Adrenal gland (tissue), 12 donors: ENCODE measurements around the gene CDC34. TPM values are rescaled to one million over a fixed set of nuclear protein-coding genes. Genes with fewer than 3 reads are reported as not detected.

Experiments
- DNase-seq, 7 donors: peaks; one replicate each; pipeline ENCODE4 v3.0.0-alpha.2; 2019 to 2020
- H3K27ac ChIP-seq, 5 donors: fragments of 200-600 bp; sonication (generic) in 4 of 5; 1 replicate in 3 of 5; 2 replicates in 2 of 5; pipeline versions ENCODE4 v1.5.1 to v1.8.0; 2016 to 2020; ENCODE audit warnings: mild to moderate bottlenecking in 1 of 5
- H3K27me3 ChIP-seq: fragments of 200-600 bp; 2 replicates; pipeline ENCODE4 v1.8.0; 2021
- H3K36me3 ChIP-seq, 2 donors: fragments of 200-600 bp; replicated peaks in 1 of 2; 1 replicate in 1 of 2; 2 replicates in 1 of 2; pipeline versions ENCODE4 v1.5.1 to v1.8.0; 2018 to 2022
- H3K4me1 ChIP-seq, 2 donors: fragments of 200-600 bp; replicated peaks in 1 of 2; 1 replicate in 1 of 2; 2 replicates in 1 of 2; pipeline versions ENCODE4 v1.5.1 to v1.8.0; 2018 to 2021
- H3K4me3 ChIP-seq, 4 donors: fragments of 200-600 bp; sonication (generic) in 3 of 4; one replicate each; pipeline ENCODE4 v1.5.1; 2016 to 2018
- H3K9me3 ChIP-seq, 3 donors: fragments of 200-600 bp; sonication (generic) in 1 of 3; replicated peaks in 1 of 3; 1 replicate in 2 of 3; 2 replicates in 1 of 3; pipeline versions ENCODE4 v1.5.1 to v1.8.0; 2016 to 2021
- POLR2A ChIP-seq, 2 donors: fragments of 450-650 bp; IDR thresholded peaks; one replicate each; pipeline ENCODE4 v1.6.1; 2017; ENCODE audit warnings: antibody characterized with exemption in 2 of 2, mild to moderate bottlenecking in 2 of 2, moderate library complexity in 1 of 2
- WGBS, 4 donors: extraction: QIAGEN DNeasy Blood & Tissue Kit in 2 of 4; methylation state at CpG; one replicate each; pipeline versions ENCODE4 v1.1.5 to v1.1.7; 2013 to 2017; 5-methylcytosine and 5-hydroxymethylcytosine counted together
- intact Hi-C, 2 donors: fragments of 100-400 bp; cut with DNase I; formaldehyde crosslinking; loops; one replicate each; pipeline versions ENCODE4 v1.14.1 to v1.15.0; 2022 to 2023
- polyA plus RNA-seq, 3 donors: library from polyadenylated mRNA; stranded (reverse); fragments of 200-250 nt in 2 of 3; fragments of 350-450 nt in 1 of 3; fragmentation: Illumina TruSeq in 1 of 3; extraction: RNeasy Lipid Tissue Mini Kit (QIAGEN cat#74804) in 1 of 3; gene quantifications; one replicate each; pipeline ENCODE4 v1.2.3, GENCODE V29; 2013 to 2014
- total RNA-seq, 9 donors: library from RNA; depleted of rRNA in 4 of 9; stranded (reverse); fragments of >200 nt in 4 of 9; fragments of 120-200 nt in 1 of 9; fragmentation: NEBNext Ultra II Directional in 1 of 9; extraction: Animal tissue kit (Norgen Biotek cat#: 25700) in 1 of 9; gene quantifications; one replicate each; pipeline versions ENCODE4 v1.1.0 to v1.2.4, GENCODE V29; 2013 to 2023
- TF ChIP-seq, protein P1 (sequence below), 6 experiments: fragments of 450-650 bp in 4 of 6; fragments of 200-600 bp in 2 of 6; sonication (generic) in 1 of 6; IDR thresholded peaks; 1 replicate in 5 of 6; 2 replicates in 1 of 6; pipeline versions ENCODE4 v1.5.1 to v1.8.0; 2016 to 2021; ENCODE audit warnings: antibody characterized with exemption in 6 of 6, mild to moderate bottlenecking in 2 of 6, moderate library complexity in 1 of 6
- donor health status: healthy with polysubstance abuse.
- donor health status: Bipolar disorder and iron deficiency.
- donor health status: DM: yes; HTN: yes; CAD: no.
- donor health status: DM: no; HTN: no; CAD: no.
- donor health status: DM: no; HTN: no; CAD: no.
- donor health status: DM: yes; HTN: yes; CAD: no.

CDC34 gene
- total and polyA plus RNA-seq, 12 donors = 22.2 to 151 (median 64.9) TPM

DNA sequence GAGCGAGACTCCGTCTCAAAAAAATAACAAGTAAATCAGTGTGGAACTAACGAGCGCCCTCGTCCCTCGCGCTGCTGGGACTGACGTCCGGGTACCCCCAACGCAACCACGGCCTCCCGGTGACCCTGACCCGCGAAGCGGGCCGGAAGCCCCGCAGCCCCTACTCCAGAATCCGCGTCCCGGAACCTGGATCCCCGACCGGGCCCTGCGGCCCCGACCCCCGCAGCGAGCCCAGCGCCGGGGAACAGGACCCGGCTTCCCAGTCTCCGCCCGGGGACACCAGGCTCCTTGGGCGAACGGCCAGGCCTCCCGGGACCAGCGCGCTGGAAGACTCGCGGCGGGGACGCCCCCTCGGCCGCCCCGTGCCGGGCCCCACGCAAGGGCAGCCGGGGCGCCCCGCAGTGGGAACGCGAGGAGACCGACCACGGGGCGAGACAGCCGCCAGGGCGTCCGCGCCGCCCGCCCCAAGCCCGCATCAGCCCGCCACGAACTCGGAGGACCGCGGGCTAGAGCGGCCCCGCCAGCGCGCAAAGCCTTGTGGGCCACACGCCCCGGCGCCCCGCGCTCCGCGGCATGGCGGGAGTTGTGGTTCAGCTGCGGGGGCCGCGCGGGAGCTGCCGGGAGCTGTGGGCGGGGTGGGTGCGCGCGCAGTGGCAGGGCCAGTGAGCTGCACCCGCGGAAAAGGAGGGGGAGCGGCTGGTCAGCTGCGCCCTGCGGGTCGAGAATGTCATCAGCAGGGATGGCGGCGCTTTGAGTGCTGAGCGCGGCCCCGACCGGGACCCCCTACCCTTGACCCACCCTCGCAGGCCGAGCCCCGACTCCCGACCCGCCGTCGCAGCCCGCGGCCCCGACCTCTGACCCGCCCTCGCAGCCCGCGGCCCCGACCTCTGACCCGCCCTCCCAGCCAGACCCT is 42.8 kb upstream of the CDC34 start:
- intact Hi-C loops = no loop called here
- WGBS, 4 donors = 1% methylated on average over 29 to 114 of the region's 114 CpGs; no CpG with 5 or more reads in 1 of the 4 donors
- Histone ChIP-seq H3K27ac (peak overlapping the region; percentile 64 to 97 (median 95)), H3K9me3 (no peaks in the 10 kb centered on the region), H3K36me3 (no peaks in the 10 kb centered on the region), H3K4me3 (peak overlapping the region; percentile 87 to 99 (median 95)), H3K4me1 (peaks cover 4 to 8% of the 10 kb centered on the region in 2 donors), H3K27me3 (no peaks in the 10 kb centered on the region)
- DNase-seq = peak; percentile 93 to 98 (median 96)
- TF ChIP-seq, protein P1, sequence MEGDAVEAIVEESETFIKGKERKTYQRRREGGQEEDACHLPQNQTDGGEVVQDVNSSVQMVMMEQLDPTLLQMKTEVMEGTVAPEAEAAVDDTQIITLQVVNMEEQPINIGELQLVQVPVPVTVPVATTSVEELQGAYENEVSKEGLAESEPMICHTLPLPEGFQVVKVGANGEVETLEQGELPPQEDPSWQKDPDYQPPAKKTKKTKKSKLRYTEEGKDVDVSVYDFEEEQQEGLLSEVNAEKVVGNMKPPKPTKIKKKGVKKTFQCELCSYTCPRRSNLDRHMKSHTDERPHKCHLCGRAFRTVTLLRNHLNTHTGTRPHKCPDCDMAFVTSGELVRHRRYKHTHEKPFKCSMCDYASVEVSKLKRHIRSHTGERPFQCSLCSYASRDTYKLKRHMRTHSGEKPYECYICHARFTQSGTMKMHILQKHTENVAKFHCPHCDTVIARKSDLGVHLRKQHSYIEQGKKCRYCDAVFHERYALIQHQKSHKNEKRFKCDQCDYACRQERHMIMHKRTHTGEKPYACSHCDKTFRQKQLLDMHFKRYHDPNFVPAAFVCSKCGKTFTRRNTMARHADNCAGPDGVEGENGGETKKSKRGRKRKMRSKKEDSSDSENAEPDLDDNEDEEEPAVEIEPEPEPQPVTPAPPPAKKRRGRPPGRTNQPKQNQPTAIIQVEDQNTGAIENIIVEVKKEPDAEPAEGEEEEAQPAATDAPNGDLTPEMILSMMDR (IDR thresholded peaks at IDR 0.05) = peak in 2 of 6 experiments; percentile 19 to 33
- peak; percentile 85 to 88 for TF ChIP-seq POLR2A (IDR thresholded peaks at IDR 0.05)

DNA sequence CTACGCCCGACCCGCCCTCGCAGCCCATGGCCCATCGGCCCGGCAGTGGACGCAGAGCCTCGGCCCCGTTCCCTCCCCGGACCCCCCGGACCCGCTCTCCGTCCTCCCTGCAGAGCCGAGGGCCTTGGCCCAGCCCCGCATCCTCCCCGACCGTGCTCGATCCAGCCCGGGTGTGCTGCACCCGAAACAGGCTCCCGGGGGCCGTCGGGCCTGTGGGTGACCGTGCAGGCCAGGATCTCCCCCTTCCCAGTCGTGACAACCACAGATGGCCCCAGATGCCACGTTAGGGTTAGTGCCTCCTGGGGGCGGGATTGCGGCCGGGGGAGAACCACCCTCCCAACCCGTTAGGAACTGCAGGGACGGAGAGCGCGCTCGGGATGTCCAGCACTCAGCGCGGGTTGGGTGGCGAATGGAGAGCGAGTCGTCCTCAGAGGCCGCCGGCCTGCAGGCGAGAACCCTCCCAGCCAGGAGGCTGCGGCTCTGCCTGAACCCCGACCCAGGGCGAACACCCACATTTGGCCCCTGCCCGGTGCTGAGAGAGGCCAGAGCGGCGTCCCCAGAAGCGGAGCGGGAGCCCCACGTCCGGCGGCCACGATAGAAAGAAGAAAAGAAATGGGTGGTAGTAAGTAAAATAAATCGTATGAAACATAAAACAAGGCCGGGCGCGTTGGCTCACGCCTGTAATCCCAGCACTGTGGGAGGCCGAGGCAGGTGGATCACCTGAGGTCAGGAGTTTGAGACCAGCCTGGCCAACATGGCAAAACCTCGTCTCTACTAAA is 42.0 kb upstream of the CDC34 start:
- H3K27ac ChIP-seq = peak overlapping the region; percentile 25 to 97 (median 95)
- no peaks in the 10 kb centered on the region for H3K27me3 ChIP-seq
- TF ChIP-seq, protein P1 (IDR thresholded peaks at IDR 0.05) = no peak
- TF ChIP-seq POLR2A (IDR thresholded peaks at IDR 0.05) = no peak
- intact Hi-C loops = loop anchor here in 1 of 2 donors (10.0 kb wide), 1 partner anchor 145 kb away; the partner anchor contains the start of gene MIER2
- peak in 3 of 7 donors; percentile 53 to 70 (median 56) for DNase-seq
- 19 to 68% (median 34%) methylated on average over 31 to 61 of the region's 61 CpGs for WGBS, 4 donors
- H3K9me3 ChIP-seq = no peaks in the 10 kb centered on the region
- peak overlapping the region in 3 of 4 donors; percentile 25 to 99 (median 87) for H3K4me3 ChIP-seq
- no peaks in the 10 kb centered on the region for H3K36me3 ChIP-seq
- H3K4me1 ChIP-seq = peaks cover 4 to 8% of the 10 kb centered on the region in 2 donors

DNA sequence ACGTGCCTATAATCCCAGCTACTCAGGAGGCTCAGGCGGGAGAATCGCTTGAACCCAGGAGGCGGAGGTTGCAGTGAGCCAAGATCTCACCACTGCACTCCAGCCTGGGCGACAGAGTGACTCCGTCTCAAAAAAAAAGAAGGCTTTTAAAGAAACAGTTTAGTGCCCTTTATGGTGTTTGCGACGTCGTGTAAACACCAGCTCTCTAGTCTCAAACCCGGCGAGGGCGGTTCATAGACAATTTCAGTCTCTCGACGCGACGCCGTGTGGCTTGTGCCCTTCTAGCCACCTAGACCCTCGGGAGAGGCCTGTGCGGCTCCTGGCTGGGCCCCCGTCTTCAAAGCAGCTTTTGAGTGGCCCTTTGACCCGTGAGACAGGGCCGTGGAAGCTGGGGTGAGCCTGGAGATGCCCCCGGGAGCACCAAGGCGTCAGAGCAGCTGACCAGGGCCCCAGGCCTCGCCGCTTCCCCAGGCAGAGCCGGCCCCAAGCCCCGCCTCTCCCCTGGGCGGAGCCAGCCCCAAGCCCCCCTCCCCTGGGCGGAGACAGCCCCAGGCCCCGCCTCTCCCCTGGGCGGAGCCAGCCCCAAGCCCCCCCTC is 40.3 kb upstream of the CDC34 start:
- Histone ChIP-seq H3K36me3 (no peaks in the 10 kb centered on the region), H3K4me1 (peaks cover 1 to 11% of the 10 kb centered on the region in 2 donors), H3K27me3 (peaks cover 5% of the 10 kb centered on the region), H3K27ac (peak overlapping the region in 1 of 5 donors; percentile 25), H3K9me3 (no peaks in the 10 kb centered on the region), H3K4me3 (no peak overlapping the region)
- DNase-seq = peak in 2 of 7 donors; percentile 23 to 58
- intact Hi-C loops = loop anchor here in 1 of 2 donors (10.0 kb wide), 1 partner anchor 146 kb away; the partner anchor contains the start of gene MIER2
- no peak for TF ChIP-seq POLR2A (IDR thresholded peaks at IDR 0.05)
- TF ChIP-seq, protein P1 (IDR thresholded peaks at IDR 0.05) = no peak
- WGBS, 4 donors = 70 to 86% (median 78%) methylated on average over 21 to 31 of the region's 32 CpGs
